ENCODE results near the gene MCEMP1. TPM values are rescaled to one million over a fixed set of nuclear protein-coding genes. Genes with fewer than 3 reads are reported as not detected.

Gene MCEMP1
- total RNA-seq, 1 donor = not detected

- no peaks in the 10 kb centered on the region for H3K36me3 ChIP-seq (ENCODE audit: insufficient read depth, low read length)
- H3K27ac ChIP-seq (ENCODE audit: low read depth, low read length) = no peak overlapping the region
- no peaks in the 10 kb centered on the region for H4K20me1 ChIP-seq (ENCODE audit: insufficient read depth, low read length)
- H3K4me3 ChIP-seq (ENCODE audit: insufficient read depth, low read length) = no peak overlapping the region
- H3K4me2 ChIP-seq (ENCODE audit: insufficient read depth, low read length) = no peak overlapping the region
- no peak for TF ChIP-seq CTCF (IDR thresholded peaks at IDR 0.05; ENCODE audit: extremely low read depth, low read depth, low read length)
- peaks cover 2% of the 10 kb centered on the region for H3K9me3 ChIP-seq (ENCODE audit: low read depth, low read length)
- no peak overlapping the region for H2AFZ ChIP-seq (ENCODE audit: low read length)
- no peaks in the 10 kb centered on the region for H3K27me3 ChIP-seq (ENCODE audit: insufficient read depth, low read length)
- no peak for DNase-seq (ENCODE audit: insufficient read length, low spot score, missing footprints)
- no peaks in the 10 kb centered on the region for H3K4me1 ChIP-seq (ENCODE audit: insufficient read depth, low read length)
- H3K79me2 ChIP-seq (ENCODE audit: insufficient read depth, low read length) = no peaks in the 10 kb centered on the region
These were observed 41.8 kb downstream of the MCEMP1 start for GRCh38 chr19:7718668-7719067.

DNA sequence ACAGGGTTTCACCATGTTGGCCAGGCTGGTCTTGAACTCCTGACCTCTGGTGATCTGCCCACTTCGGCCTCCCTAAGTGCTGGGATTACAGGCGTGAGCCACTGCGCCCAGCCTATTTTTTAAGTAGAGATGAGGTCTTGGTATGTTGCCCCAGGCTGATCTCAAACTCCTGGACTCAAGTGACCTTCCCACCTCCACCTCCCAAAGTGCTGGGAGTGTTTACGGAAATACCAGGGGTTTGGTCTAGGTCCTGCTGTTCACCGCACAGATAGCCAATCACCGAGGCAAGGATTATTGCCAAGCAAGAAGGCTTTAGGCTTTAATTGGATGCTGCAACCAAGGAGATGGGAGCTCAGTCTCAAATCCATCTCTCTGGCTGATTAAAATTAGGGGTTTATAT lies 43.5 kb downstream of the MCEMP1 start:
- DNase-seq (ENCODE audit: insufficient read length, low spot score, missing footprints) = no peak
- no peak for TF ChIP-seq CTCF (IDR thresholded peaks at IDR 0.05; ENCODE audit: extremely low read depth, low read depth, low read length)
- no peak overlapping the region for H3K4me3 ChIP-seq (ENCODE audit: insufficient read depth, low read length)
- H3K36me3 ChIP-seq (ENCODE audit: insufficient read depth, low read length) = no peaks in the 10 kb centered on the region
- H3K79me2 ChIP-seq (ENCODE audit: insufficient read depth, low read length) = no peaks in the 10 kb centered on the region
- peaks cover 2% of the 10 kb centered on the region for H3K9me3 ChIP-seq (ENCODE audit: low read depth, low read length)
- no peak overlapping the region for H2AFZ ChIP-seq (ENCODE audit: low read length)
- no peaks in the 10 kb centered on the region for H3K27me3 ChIP-seq (ENCODE audit: insufficient read depth, low read length)
- H3K27ac ChIP-seq (ENCODE audit: low read depth, low read length) = no peak overlapping the region
- no peaks in the 10 kb centered on the region for H4K20me1 ChIP-seq (ENCODE audit: insufficient read depth, low read length)
- H3K4me2 ChIP-seq (ENCODE audit: insufficient read depth, low read length) = no peak overlapping the region
- H3K4me1 ChIP-seq (ENCODE audit: insufficient read depth, low read length) = no peaks in the 10 kb centered on the region

DNA sequence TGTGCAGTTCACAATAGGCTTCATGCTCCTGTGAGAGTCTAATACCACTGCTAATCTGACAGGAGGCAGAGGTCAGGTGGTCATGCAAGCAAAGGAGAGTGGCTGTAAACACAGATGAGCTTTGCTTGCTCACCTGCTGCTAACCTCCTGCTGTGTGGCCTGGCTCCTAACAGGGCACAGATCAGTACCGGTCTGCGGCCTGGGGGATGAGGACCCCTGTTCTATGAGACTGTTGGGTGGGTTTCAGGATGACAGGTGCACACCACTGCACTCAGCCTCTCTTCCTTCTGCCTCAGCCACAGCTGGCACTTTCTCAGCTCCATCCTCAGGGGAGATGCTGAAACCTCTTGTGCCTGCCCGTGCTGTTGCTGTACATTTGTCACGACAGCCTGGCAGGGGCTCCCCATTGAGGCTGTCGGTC lies 45.4 kb downstream of the MCEMP1 start:
- Histone ChIP-seq H3K4me1 (ENCODE audit: insufficient read depth, low read length) (no peaks in the 10 kb centered on the region), H2AFZ (ENCODE audit: low read length) (no peak overlapping the region), H3K27ac (ENCODE audit: low read depth, low read length) (no peak overlapping the region), H3K36me3 (ENCODE audit: insufficient read depth, low read length) (no peaks in the 10 kb centered on the region), H3K9me3 (ENCODE audit: low read depth, low read length) (no peaks in the 10 kb centered on the region), H3K4me2 (ENCODE audit: insufficient read depth, low read length) (no peak overlapping the region), H3K27me3 (ENCODE audit: insufficient read depth, low read length) (no peaks in the 10 kb centered on the region), H4K20me1 (ENCODE audit: insufficient read depth, low read length) (no peaks in the 10 kb centered on the region), H3K4me3 (ENCODE audit: insufficient read depth, low read length) (no peak overlapping the region), H3K79me2 (ENCODE audit: insufficient read depth, low read length) (no peaks in the 10 kb centered on the region)
- no peak for DNase-seq (ENCODE audit: insufficient read length, low spot score, missing footprints)
- no peak for TF ChIP-seq CTCF (IDR thresholded peaks at IDR 0.05; ENCODE audit: extremely low read depth, low read depth, low read length)

DNA sequence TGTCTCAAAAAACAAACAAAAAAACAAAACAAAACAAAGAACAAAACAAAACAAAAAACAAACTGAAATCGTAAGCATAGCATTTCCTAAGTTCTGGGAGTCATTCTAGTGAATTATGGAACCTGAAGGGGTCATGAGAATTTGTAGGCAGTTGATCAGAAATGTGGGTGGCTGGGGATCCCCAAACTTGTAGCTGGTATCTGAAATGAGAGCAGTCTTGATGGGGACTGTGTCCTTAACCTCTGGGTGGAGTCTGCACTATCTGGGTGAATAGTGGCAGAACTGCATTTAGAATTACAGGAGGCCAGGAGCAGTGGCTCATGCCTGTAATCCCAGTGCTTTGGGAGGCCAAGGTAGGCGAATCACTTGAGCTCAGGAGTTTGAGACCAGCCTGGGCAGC lies 48.9 kb downstream of the MCEMP1 start:
- Histone ChIP-seq H3K4me2 (ENCODE audit: insufficient read depth, low read length) (no peak overlapping the region), H3K27me3 (ENCODE audit: insufficient read depth, low read length) (peaks cover 19% of the 10 kb centered on the region), H3K9me3 (ENCODE audit: low read depth, low read length) (no peaks in the 10 kb centered on the region), H3K4me1 (ENCODE audit: insufficient read depth, low read length) (no peaks in the 10 kb centered on the region), H4K20me1 (ENCODE audit: insufficient read depth, low read length) (no peaks in the 10 kb centered on the region), H2AFZ (ENCODE audit: low read length) (no peak overlapping the region), H3K4me3 (ENCODE audit: insufficient read depth, low read length) (no peak overlapping the region), H3K27ac (ENCODE audit: low read depth, low read length) (no peak overlapping the region), H3K36me3 (ENCODE audit: insufficient read depth, low read length) (no peaks in the 10 kb centered on the region), H3K79me2 (ENCODE audit: insufficient read depth, low read length) (no peaks in the 10 kb centered on the region)
- TF ChIP-seq CTCF (IDR thresholded peaks at IDR 0.05; ENCODE audit: extremely low read depth, low read depth, low read length) = no peak
- no peak for DNase-seq (ENCODE audit: insufficient read length, low spot score, missing footprints)
